HG03045 (cell line): Measurements from ENCODE around the gene IGFBPL1.

Source experiments
- ATAC-seq: cut with Tn5 transposase; IDR thresholded peaks from one replicate; pipeline ENCODE4 v1.9.1; 2021; ENCODE audit warnings: mild to moderate bottlenecking, moderate library complexity; ENCODE audit not compliant: unreplicated experiment

The IGFBPL1 gene

GRCh38 chr9:38432922-38433510 is 8.8 kb upstream of the IGFBPL1 start:
- ATAC-seq: no peak

- no peak for ATAC-seq
Measured at GRCh38 chr9:38431116-38431515, 6.9 kb upstream of the IGFBPL1 start.

GRCh38 chr9:38428062-38428461 is 3.8 kb upstream of the IGFBPL1 start:
- ATAC-seq: no peak

DNA sequence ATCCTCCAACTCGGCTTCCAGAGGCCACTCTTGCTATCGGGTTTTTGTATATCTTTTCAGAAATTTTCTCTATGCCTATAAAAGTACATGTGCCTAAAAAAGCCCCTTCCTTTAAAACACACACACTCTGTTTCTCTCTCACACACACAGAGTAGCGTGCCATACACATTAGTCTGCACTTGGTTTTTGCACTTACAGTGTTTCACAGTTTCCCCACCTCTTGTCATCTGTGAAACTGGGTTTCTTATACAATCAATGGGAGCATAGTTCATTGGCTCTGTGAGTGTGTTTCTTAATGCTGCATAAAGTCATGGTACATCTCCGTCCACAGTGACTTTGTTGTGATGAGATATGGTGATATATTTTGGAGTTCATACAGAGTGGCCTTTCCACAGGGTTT is 664 bp upstream of the IGFBPL1 start:
- no peak for ATAC-seq

DNA sequence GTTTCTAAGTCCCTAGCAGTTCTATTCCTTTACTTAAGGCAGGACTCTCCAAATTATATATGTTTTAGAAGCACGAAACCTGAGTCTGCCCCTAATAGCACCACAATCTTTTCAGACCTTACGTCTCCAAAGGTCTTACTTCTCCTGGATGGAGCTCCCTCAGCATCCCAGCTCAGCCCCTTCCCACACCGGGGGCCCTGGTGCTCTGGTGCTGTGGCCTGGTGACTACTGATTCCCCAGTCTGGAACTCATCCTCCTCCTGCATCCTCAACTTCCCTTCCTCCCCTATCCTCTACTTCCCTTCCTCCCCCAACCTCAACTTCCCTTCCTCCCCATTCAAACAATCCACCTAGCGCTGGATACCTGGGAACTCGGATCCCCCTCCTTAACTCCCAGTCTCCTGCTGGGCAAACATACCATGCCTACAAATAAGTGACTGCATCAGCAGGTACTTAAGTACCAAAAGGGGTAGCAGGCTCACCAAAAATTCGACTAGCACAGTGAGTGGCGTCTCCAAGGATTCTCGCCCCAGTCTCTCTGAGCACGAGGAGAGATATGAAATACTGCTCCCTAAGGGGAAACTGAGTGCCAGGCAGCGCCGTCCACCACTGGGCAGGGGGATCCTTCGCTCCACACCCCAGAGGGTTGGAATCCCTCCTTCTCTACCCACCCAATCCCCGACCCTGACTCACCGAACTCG is 831 bp downstream of the IGFBPL1 start:
- ATAC-seq: no peak

GRCh38 chr9:38422555-38423260 is 1.5 kb downstream of the IGFBPL1 start:
- ATAC-seq: no peak

DNA sequence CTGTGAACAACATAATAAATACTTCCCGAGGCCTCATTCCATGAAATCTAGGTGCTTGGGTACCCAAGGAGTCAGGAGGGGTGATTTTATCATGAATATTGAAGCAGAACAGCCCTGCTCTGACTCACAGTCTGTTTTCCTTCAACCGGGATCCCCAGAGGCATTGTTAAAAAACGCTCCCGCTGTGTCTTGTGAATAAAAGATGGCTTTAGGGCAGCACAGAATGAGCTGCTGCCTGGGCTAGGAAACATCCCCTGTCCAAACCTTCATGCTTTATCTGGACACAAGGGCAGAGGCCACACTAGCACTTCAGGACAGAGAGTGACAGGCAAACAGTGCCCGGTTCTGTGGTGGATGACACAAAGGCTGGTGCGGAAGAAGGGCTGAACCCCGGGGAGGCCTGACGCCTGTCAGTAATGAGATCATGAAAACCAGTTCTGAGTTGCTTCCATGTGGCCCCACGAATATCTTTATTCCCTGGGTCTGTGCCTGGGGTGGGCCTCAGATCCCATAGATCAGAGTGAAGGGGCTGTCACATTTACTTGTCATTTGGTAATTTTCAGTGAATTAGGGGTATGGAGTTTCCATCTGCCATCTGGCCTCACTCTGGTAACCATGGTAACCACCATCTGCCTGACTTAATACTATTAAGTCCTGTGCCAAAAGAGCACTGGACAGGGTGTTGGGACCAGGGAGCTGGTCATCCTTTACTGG is 2.6 kb downstream of the IGFBPL1 start:
- ATAC-seq: no peak

DNA sequence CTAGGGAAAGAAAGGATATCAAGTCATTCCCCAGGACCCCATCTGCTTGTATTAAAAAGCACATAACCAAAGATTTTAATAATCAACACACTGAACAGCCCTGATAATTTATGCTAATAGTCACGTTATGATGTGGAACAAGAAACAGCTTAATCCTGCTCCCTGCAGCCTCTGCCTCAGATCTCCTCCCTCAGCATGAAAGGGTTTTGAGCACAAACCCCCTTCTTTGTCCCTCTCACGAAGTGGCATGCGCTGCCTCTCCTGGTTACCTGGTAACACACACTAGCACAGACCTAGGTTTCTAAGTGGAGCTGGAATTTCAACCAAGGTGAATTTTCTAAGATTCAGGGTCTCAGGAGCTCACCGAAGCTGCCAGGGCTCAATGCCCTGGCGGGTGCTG is 5.1 kb downstream of the IGFBPL1 start:
- ATAC-seq: no peak

GRCh38 chr9:38418366-38418765 is 5.9 kb downstream of the IGFBPL1 start:
- no peak for ATAC-seq

GRCh38 chr9:38417003-38417945 is 7.0 kb downstream of the IGFBPL1 start:
- ATAC-seq: no peak

- no peak for ATAC-seq
Measured at GRCh38 chr9:38416461-38416860, 7.8 kb downstream of the IGFBPL1 start.

DNA sequence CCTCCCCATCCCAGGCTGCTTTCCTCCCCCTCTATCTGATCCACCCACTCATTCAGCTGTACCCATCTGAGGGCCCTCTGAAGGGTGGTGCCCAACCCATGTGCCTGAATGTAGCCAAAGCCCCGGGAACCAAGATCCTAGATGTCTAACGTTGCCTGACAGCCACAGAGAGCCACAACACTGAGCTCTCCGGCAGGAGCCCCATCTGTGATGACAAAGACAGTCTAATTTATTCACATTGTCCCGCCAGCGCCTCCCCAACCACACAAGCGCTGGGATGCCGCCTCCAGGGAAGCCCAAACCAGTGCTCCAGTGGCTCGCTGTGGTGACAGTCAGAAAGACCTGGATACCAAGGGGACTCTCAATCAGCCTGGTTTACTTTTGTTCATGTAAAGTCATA is 8.4 kb downstream of the IGFBPL1 start:
- no peak for ATAC-seq

DNA sequence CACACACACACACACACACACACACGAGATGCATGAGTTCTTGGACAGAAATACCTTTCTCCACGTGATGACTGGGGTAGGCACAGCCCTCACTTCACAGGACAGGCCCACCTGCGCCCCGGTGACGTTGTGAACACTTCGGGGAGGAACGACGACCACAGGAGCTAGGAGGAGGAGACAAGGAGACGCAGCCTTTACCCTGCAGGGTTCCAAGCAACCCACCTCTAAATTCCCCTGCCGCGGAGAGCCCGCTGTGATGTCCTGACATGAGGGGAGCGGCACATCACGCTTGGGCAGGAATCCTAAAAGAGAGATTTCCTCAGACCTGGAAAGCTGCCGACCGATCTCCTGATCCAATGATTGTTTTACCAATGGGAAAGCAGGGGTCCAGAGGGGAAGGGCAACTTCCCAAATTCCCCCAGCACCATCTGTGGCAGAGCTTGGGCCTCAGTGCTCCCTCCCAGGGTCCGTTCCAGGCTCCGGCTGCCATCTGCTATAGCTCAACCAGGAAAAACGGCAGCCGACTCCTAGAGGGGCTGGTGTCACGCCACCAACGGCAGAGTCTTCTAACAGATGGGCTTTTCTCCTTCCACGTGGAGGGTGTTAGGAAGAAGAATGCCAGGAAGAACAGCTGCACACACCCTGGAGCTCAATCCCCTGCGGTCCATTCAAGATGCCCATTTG is 10.1 kb downstream of the IGFBPL1 start:
- ATAC-seq: no peak

DNA sequence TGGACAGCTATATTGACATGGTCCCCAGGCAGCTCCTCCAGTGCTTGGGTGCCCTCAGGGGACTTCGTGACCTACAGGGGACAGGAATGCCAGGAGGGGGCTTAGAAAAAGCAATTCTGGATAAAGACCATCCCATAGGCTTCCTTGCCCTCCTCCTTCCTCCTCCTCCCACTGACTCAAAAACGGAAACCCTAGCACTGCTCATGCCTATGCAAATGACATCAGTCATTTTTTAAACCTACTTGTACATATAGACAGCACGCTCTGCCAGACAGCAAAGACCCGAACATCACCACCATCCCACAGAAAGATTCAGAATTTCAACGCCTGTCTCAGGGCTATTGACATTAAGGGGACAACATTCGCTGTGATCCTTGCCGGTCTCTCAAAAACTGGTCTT is 11.0 kb downstream of the IGFBPL1 start:
- no peak for ATAC-seq

GRCh38 chr9:38412751-38413150 is 11.5 kb downstream of the IGFBPL1 start:
- no peak for ATAC-seq

GRCh38 chr9:38408719-38409118 is 15.5 kb downstream of the IGFBPL1 start:
- no peak for ATAC-seq

DNA sequence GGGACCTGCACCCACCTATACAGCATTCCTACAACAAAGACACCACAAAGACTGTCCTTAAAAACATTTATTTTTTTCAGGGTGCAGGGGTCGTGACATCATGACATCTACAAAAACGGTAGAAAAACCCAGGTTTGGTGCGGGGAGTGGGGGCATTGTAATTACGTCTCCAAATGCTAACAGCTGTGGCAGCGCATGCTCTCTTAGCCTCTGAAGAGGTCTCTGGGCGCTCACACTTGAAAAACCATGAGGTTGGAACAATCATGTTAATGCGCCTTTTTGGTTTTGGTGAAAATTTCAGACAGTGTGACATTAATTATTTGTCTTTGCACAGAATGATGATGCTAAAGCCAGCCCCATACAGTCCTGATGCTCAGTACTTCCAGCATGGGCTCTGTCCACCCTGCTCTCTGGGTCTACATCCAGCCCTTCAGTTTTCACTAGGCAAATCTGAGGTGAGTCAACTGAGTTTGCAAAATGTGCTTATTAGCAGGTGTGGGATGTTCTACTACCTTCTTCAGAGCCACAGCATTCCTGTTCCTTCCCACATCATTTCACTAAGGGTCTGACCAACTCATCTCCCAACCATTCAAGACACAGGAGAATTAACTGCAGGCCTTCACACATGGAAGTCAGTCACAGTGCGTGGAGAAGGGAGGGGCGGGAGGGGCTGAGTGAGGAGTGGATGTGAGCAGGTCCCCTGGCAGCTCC is 17.6 kb downstream of the IGFBPL1 start:
- ATAC-seq: no peak

GRCh38 chr9:38405785-38406184 is 18.5 kb downstream of the IGFBPL1 start:
- no peak for ATAC-seq

DNA sequence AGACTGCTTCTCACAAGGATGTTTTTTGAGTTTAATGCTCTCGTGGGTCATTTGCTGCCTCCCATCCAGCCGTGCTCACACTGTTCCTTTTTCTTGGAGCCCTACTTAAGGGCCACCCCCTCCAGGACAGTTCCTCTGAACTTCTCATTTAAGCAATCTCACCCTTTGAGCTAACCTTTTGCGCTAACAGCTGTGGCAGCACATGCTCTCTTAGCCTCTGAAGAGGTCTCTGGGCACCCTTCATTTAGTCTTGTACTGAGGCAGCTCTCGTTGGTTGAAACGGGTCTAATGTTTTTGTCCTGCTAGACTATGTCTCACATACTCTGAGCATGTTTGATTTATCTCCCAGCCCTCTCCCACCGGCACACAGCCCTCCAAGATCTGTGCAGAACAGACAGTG is 19.9 kb downstream of the IGFBPL1 start:
- ATAC-seq: no peak
